GM12873 (cell line): Measurements from ENCODE around the gene RPGRIP1L.

ENCODE experiments used
- TF ChIP-seq, protein P1 (sequence below): IDR thresholded peaks from 2 replicates; pipeline ENCODE4 v1.5.1; 2012; ENCODE audit warnings: low read depth, mild to moderate bottlenecking, moderate library complexity, low read length, control low read depth; ENCODE audit not compliant: insufficient read depth; ENCODE audit errors: missing control alignments

RPGRIP1L gene

GRCh38 chr16:53703590-53704444, at the start of gene RPGRIP1L, which contains the start of gene FTO:
Gene RPGRIP1L, minus strand, starts transcription at chr16:53703859. Its CDS starts 3,136 bp downstream, at chr16:53700723.
Gene FTO, plus strand, starts transcription at chr16:53704156.
- TF ChIP-seq, protein P1, sequence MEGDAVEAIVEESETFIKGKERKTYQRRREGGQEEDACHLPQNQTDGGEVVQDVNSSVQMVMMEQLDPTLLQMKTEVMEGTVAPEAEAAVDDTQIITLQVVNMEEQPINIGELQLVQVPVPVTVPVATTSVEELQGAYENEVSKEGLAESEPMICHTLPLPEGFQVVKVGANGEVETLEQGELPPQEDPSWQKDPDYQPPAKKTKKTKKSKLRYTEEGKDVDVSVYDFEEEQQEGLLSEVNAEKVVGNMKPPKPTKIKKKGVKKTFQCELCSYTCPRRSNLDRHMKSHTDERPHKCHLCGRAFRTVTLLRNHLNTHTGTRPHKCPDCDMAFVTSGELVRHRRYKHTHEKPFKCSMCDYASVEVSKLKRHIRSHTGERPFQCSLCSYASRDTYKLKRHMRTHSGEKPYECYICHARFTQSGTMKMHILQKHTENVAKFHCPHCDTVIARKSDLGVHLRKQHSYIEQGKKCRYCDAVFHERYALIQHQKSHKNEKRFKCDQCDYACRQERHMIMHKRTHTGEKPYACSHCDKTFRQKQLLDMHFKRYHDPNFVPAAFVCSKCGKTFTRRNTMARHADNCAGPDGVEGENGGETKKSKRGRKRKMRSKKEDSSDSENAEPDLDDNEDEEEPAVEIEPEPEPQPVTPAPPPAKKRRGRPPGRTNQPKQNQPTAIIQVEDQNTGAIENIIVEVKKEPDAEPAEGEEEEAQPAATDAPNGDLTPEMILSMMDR, result peak; percentile 5

DNA sequence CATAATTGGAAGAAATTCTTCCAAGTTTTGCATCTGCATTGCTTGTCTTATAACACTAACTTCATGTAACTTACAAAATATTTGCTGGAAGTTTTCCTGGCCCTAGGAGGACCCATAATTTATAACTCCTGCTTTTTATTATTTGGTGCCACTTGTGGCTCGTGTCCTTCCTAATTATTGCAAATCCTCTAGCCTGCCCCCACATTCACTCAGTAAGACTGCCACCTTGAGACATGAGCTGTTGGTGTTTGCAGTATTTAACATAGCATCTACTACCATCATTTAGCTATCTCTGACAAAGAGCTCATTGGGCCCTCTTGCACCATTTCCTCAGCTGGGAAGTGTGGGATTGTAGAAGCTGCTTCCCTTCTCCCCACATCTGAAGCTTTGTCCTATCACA, 49.8 kb upstream of the RPGRIP1L start:
- TF ChIP-seq, protein P1, result no peak

- TF ChIP-seq, protein P1, result no peak
Measured at GRCh38 chr16:53752560-53752959, 48.9 kb upstream of the RPGRIP1L start.

- TF ChIP-seq, protein P1, result no peak
Measured at GRCh38 chr16:53745753-53746266, 42.2 kb upstream of the RPGRIP1L start.

- TF ChIP-seq, protein P1, result no peak
Measured at GRCh38 chr16:53745086-53745485, 41.4 kb upstream of the RPGRIP1L start.

DNA sequence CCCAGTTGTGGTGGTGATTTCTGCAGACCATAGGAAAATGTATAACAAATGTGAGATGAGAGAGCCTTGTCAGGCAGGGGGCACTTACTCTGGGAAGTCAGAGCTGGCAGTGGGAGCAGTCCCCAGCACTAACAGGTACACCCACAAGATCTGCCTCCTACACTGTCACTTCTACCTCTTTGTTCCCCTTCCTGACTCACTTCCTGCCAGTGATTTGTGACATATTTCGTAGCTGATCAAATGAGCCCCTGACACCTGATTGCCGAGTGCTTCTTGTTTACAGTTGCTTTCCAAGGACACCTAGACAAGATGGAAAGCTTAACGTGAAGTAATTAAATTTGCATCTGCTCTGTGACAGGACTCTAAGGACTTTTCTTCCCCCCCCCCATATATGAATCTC, 40.8 kb upstream of the RPGRIP1L start:
- TF ChIP-seq, protein P1, result no peak

DNA sequence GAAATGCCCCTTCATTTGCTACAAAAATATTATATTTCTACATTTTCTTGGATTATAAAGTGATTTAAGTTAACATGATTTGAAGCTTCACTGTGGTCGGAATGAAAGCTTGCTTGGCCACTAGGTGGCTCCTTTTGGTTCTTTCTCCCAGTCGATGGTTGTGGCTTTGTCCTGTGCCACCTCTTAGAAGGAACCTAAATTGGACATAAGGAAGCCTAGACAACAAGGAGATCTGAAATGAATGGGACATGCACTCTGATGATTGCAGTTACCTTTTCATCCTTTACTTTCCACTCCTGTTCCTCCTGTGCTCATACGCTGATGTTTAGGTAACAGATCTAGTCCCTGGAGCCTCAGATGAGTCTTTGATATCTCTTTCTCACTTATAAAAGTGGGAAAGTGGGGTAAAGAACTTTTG, 39.5 kb upstream of the RPGRIP1L start:
- TF ChIP-seq, protein P1, result peak; percentile 76
